ENCODE results near the gene ARHGEF3. TPM values are rescaled to one million over a fixed set of nuclear protein-coding genes. Genes with fewer than 3 reads are reported as not detected.
A peak's percentile ranks its signal among the peaks of the same experiment; 100 is the strongest.

ARHGEF3 gene
- total RNA-seq, 4 donors from 2014 or later, result 9.0 to 14.7 (median 11.7) TPM

DNA sequence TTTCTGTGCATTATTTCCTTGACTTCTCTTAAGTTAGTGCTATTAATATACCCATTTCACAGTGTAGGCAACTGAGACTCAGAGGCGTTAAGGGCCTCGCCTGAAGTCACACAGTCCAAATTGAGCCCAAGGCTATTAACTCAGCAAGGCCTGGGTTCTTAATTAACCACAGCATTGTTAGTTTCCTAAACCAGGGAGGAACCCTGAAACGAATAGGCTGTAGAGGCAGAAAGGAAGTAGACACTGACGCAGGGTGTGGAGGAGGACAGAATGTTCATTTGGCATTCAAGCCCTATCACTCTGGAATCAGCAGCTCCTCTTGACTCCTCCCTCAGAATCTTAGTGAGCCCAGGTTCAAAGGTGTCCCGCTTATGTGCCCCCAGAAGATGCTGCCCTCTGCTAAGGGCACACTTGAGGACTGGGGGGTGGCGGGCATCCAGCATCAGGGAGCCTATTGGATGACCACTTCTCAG, 13.9 kb downstream of the ARHGEF3 start:
- DNase-seq (ENCODE audit: extremely low spot score), result no peak
- peaks cover 61 to 81% (median 63%) of the 10 kb centered on the region in 4 donors for H3K4me1 ChIP-seq
- no peaks in the 10 kb centered on the region for H3K9me3 ChIP-seq
- peak overlapping the region in 2 of 4 donors; percentile 8 for H3K27ac ChIP-seq (replicated peaks in 1 of 4)
- H3K36me3 ChIP-seq, result no peaks in the 10 kb centered on the region
- TF ChIP-seq POLR2AphosphoS5 (IDR thresholded peaks at IDR 0.05) (peak; percentile 31 to 48), CTCF (IDR thresholded peaks at IDR 0.05) (no peak), EP300 (IDR thresholded peaks at IDR 0.05) (peak; percentile 8), POLR2A (IDR thresholded peaks at IDR 0.05; ENCODE audit: low read depth) (no peak)
- 87% methylated on average over 6 of the region's 6 CpGs for WGBS
- intact Hi-C loops (cut with DNase I), result no loop called here
- no peaks in the 10 kb centered on the region for H3K27me3 ChIP-seq
- H3K4me3 ChIP-seq, result no peak overlapping the region

DNA sequence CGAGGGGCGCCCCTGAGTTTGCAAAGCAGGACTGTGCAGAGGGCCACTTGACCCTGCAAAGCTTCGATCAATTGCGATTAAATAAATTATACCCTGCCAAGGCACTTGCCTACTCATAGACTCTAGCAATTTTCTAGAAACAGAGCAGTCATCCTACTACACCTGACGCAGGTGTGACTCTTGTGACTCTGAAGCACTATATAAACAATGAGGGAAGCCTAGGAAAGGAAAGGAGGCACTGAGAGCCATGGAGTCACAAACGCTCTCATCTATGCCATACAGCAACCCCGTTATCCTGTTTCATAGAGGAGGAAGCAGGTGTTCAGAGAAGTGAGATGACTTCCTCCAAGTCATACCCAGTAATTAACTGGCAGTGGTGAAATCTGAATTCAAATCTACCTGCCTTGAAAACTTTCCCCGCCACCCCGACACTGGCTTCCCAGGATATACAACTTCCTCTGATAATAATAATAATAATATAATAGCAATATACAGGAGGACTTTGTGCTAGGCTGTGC, 14.4 kb downstream of the ARHGEF3 start:
- intact Hi-C loops (cut with DNase I), result no loop called here

DNA sequence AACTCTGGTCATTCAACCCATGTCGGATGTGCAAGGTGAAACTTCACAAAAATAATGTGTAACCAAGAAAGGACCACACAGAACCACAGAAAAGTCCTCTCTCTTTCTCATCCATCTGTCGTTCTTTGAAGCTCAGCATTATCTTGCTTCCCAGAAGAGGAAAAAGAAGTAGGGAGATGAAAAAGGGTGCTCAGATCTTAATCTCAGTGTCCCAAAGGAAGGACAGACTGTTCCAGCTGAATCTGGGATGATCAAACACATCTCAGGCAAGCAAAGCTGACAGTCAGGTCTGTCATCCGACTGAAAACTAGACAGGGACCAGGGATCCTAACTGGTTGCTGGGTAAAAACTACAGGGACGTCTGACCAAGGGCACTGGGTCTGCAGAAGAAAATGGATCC, 16.2 kb downstream of the ARHGEF3 start:
- H3K27ac ChIP-seq (replicated peaks in 1 of 4), result peak overlapping the region in 2 of 4 donors; percentile 5 to 37

More for the DNA sequence above, 14.4 kb downstream of the ARHGEF3 start:
- peaks cover 64 to 84% (median 66%) of the 10 kb centered on the region in 4 donors for H3K4me1 ChIP-seq
- H3K27me3 ChIP-seq, result no peaks in the 10 kb centered on the region
- H3K9me3 ChIP-seq, result no peaks in the 10 kb centered on the region
- no peak overlapping the region for H3K4me3 ChIP-seq
- no peak for DNase-seq (ENCODE audit: extremely low spot score)
- H3K36me3 ChIP-seq, result no peaks in the 10 kb centered on the region
- WGBS, result 91% methylated on average over 9 of the region's 9 CpGs
- H3K27ac ChIP-seq (replicated peaks in 1 of 4), result peak overlapping the region in 1 of 4 donors; percentile 8
- TF ChIP-seq CTCF (IDR thresholded peaks at IDR 0.05) (no peak), POLR2AphosphoS5 (IDR thresholded peaks at IDR 0.05) (no peak), POLR2A (IDR thresholded peaks at IDR 0.05; ENCODE audit: low read depth) (no peak), EP300 (IDR thresholded peaks at IDR 0.05) (no peak)

GRCh38 chr3:56784448-56785001, 17.2 kb downstream of the ARHGEF3 start:
- WGBS, result 72% methylated on average over 5 of the region's 5 CpGs
- H3K27me3 ChIP-seq, result no peaks in the 10 kb centered on the region

More for the DNA sequence above, 16.2 kb downstream of the ARHGEF3 start:
- H3K4me3 ChIP-seq, result no peak overlapping the region
- intact Hi-C loops (cut with DNase I), result no loop called here
- H3K4me1 ChIP-seq, result peaks cover 60 to 77% (median 64%) of the 10 kb centered on the region in 4 donors
- no peak for TF ChIP-seq CTCF (IDR thresholded peaks at IDR 0.05)
- no peak for TF ChIP-seq EP300 (IDR thresholded peaks at IDR 0.05)
- TF ChIP-seq POLR2A (IDR thresholded peaks at IDR 0.05; ENCODE audit: low read depth), result no peak
- no peak for TF ChIP-seq POLR2AphosphoS5 (IDR thresholded peaks at IDR 0.05)
- DNase-seq (ENCODE audit: extremely low spot score), result no peak
- H3K36me3 ChIP-seq, result no peaks in the 10 kb centered on the region
- 96% methylated on average over 4 of the region's 4 CpGs for whole genome bisulfite sequencing
- no peaks in the 10 kb centered on the region for H3K27me3 ChIP-seq
- H3K9me3 ChIP-seq, result no peaks in the 10 kb centered on the region

GRCh38 chr3:56783644-56784447, 17.9 kb downstream of the ARHGEF3 start:
- H3K9me3 ChIP-seq, result no peaks in the 10 kb centered on the region
- peak overlapping the region; percentile 29 to 52 (median 35) for H3K27ac ChIP-seq (replicated peaks in 1 of 4)
- no peak for DNase-seq (ENCODE audit: extremely low spot score)
- no peaks in the 10 kb centered on the region for H3K27me3 ChIP-seq
- intact Hi-C loops (cut with DNase I), result no loop called here
- H3K36me3 ChIP-seq, result no peaks in the 10 kb centered on the region
- WGBS, result 39% methylated on average over 8 of the region's 8 CpGs
- no peak overlapping the region for H3K4me3 ChIP-seq
- TF ChIP-seq EP300 (IDR thresholded peaks at IDR 0.05) (no peak), POLR2A (IDR thresholded peaks at IDR 0.05; ENCODE audit: low read depth) (no peak), CTCF (IDR thresholded peaks at IDR 0.05) (no peak), POLR2AphosphoS5 (IDR thresholded peaks at IDR 0.05) (no peak)
- peaks cover 45 to 61% (median 50%) of the 10 kb centered on the region in 4 donors for H3K4me1 ChIP-seq

More at GRCh38 chr3:56784448-56785001, 17.2 kb downstream of the ARHGEF3 start:
- Histone ChIP-seq H3K4me3 (no peak overlapping the region), H3K4me1 (peaks cover 52 to 68% (median 56%) of the 10 kb centered on the region in 4 donors), H3K27ac (replicated peaks in 1 of 4) (peak overlapping the region; percentile 29 to 52 (median 35)), H3K9me3 (no peaks in the 10 kb centered on the region), H3K36me3 (no peaks in the 10 kb centered on the region)
- intact Hi-C loops (cut with DNase I), result no loop called here
- DNase-seq (ENCODE audit: extremely low spot score), result no peak
- no peak for TF ChIP-seq POLR2A (IDR thresholded peaks at IDR 0.05; ENCODE audit: low read depth)
- no peak for TF ChIP-seq POLR2AphosphoS5 (IDR thresholded peaks at IDR 0.05)
- TF ChIP-seq EP300 (IDR thresholded peaks at IDR 0.05), result no peak
